Measurements from ENCODE around the gene OSBP2.

DNA sequence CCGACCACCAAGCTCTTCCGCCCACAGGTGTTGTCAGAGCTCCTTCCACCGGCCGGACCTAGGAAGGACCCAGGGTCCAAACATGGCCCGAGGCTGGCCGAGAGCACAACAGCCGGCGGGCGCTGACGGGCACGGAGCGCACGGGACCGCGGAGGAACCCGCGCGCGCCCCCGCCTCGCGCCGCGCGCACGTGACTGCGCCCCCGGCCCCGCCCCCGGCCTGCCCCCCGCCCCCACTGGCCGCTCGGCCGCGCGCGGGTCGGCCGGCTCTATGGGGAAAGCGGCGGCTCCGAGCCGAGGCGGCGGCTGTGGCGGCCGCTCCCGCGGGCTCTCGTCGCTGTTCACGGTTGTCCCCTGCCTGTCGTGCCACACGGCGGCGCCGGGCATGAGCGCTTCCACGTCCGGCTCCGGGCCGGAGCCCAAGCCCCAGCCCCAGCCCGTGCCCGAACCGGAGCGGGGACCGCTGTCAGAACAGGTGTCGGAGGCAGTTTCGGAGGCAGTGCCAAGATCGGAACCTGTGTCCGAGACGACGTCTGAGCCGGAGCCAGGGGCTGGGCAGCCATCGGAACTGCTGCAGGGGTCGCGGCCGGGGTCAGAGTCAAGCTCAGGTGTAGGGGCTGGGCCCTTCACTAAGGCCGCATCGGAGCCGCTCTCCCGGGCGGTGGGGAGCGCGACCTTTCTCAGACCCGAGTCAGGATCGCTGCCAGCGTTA is at the start of gene OSBP2:
- TF ChIP-seq ELF4 (IDR thresholded peaks at IDR 0.05) (no peak), FOXA1 (IDR thresholded peaks at IDR 0.05) (no peak), SP1 (IDR thresholded peaks at IDR 0.05) (no peak), CTBP1 (IDR thresholded peaks at IDR 0.05; ENCODE audit: borderline replicate concordance) (no peak), TARDBP (IDR thresholded peaks at IDR 0.05) (no peak), NFRKB (IDR thresholded peaks at IDR 0.05) (no peak), ZNF384 (IDR thresholded peaks at IDR 0.05) (no peak), HDGF (IDR thresholded peaks at IDR 0.05; ENCODE audit: borderline replicate concordance) (no peak)
- TF ChIP-seq, protein P1, sequence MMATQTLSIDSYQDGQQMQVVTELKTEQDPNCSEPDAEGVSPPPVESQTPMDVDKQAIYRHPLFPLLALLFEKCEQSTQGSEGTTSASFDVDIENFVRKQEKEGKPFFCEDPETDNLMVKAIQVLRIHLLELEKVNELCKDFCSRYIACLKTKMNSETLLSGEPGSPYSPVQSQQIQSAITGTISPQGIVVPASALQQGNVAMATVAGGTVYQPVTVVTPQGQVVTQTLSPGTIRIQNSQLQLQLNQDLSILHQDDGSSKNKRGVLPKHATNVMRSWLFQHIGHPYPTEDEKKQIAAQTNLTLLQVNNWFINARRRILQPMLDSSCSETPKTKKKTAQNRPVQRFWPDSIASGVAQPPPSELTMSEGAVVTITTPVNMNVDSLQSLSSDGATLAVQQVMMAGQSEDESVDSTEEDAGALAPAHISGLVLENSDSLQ (IDR thresholded peaks at IDR 0.05), result no peak
